DND-41 (cell line): Measurements from ENCODE around the gene PAMR1.

ENCODE experiments used
- CTCF ChIP-seq: IDR thresholded peaks from 2 replicates; pipeline ENCODE4 v1.5.1; 2012; ENCODE audit warnings: borderline replicate concordance, low read length, moderate library complexity, mild to moderate bottlenecking; ENCODE audit not compliant: poor library complexity, severe bottlenecking; ENCODE audit errors: extremely low read depth
- EZH2 ChIP-seq: IDR thresholded peaks from 3 replicates; pipeline ENCODE4 v1.6.1; 2012; ENCODE audit warnings: borderline replicate concordance, low read depth, mild to moderate bottlenecking, moderate library complexity, low read length, inconsistent platforms; ENCODE audit not compliant: severe bottlenecking

- TF ChIP-seq CTCF: no peak
- TF ChIP-seq EZH2: no peak
Observed at GRCh38 chr11:35474688-35475087, 50.7 kb downstream of the PAMR1 start.
